A673 (cell line): ENCODE measurements around the gene SMOC1.

Experiments used
- CTCF ChIP-seq: fragments of 300-800, 200-600 bp; sonication (generic); conservative IDR thresholded peaks from 2 replicates; pipeline ENCODE4 v1.5.1; 2017; ENCODE audit warnings: low read depth, mild to moderate bottlenecking, antibody characterized with exemption, low read length, moderate library complexity, mixed read lengths
- EZH2 ChIP-seq: fragments of 200-600 bp; sonication (generic); IDR thresholded peaks from 2 replicates; pipeline ENCODE4 v1.6.1; 2017; ENCODE audit warnings: borderline replicate concordance, low read depth, mild to moderate bottlenecking, mixed read lengths, antibody characterized with exemption, low read length; ENCODE audit not compliant: poor library complexity, severe bottlenecking

GRCh38 chr14:69880044-69880487, 850 bp downstream of the SMOC1 start:
- TF ChIP-seq CTCF (no peak), EZH2 (no peak)
